CD4-positive, alpha-beta T cell treated with Interleukin-15 for 1 hour (primary cell): ENCODE results near the gene CNIH3.

Experiments
- DNase-seq: peaks from one replicate; pipeline ENCODE4 v3.0.0-alpha.2; 2020

The CNIH3 gene

DNA sequence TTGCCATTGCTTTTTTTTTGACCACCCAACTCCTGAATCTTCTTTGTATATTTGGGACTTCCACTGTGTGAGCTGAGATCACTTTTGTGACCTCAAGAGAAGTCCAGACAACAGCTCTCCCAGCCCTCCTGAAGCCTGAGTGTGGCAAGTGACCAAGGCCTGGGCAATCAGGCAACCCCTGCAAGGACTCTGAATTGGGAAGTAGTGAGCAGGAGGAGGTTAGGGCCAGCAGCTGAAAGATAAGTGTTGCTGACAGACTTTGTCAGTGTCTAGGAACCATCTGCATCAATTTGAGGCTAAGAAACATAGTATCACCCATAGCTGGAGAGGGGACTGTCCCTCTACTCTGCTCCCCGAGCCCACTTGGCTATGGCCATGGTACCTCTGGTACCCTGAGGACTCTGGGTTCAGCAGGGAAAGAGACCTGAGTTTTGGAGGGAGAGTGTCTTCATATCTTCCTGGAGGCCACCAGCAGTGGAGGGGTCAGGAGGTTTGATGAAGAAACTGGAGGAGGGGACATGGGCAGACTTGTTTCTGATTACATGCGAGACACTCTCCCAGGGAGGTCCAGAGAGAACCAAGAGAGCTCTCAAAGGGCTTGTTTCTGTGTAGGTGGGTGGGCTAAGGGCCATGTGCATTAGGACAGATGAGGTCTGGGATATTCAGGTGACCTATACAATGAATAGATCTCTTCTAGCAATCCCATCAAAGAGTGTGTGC lies 166.3 kb downstream of the CNIH3 start:
- DNase-seq: no peak

DNA sequence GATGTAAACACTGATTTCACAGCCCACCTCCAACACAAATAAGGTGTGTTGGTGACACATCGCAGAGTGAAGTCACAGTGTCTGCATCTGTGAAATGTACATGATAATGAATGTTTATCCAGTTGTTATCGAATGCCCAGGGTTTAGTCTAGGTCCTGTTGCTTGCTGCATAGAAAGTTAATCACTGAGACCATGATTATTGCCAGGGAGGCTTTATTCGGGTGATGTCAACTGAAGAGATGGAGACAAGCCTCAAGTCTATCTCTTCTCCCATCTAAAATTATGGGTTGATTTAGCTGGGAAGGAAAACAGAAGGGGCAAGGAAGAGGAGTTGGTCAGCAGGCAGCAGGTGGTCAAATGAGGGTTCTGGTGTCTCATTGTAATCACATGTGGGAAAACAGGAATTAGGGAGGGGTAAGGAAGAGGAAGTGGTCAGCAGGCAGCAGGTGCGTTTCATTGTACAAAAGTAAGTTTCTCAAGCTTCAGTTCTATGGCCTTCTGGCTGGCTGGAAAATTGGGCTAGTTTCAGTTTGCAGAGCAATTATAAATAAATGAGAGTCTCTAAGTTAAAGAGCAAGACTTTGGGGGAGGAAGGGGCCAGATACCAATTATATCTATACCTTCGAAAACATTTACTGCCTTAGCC lies 167.0 kb downstream of the CNIH3 start:
- DNase-seq: no peak

DNA sequence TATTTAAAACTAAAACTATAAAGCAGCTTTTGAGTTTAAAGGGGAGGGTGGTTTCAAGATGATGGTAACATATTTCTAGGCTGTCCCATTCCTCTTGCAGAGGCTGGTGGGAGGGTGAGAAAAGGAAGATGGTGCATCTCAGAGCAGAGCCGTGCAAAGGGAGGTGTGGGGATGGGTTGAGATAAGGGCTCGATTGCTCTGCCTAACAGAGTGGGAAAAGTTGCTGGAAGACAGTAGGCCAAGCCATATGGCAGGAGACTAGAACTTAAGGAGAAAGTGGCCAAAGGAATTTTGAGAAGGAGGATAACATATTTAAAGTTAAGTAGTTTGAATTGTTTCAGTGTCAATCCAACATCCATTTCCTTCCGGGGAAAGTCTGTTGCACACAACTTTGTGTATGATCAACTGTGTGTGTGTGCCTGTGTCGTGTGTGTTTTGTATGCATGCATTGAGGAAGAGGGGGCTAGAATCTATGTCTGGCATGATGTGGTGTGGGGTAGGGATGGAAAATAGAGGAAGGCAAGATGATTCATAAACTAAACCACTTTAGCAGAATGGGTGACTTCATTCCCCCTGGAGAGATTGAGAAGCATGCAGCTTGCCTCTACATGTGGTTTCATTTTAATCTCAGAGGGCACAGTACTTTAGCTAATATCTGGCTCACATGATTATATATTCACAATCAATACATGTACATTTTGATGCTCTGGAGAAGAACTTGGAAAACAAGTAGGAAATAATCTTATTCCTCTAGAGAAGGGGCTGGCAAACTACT lies 168.3 kb downstream of the CNIH3 start:
- DNase-seq: no peak

DNA sequence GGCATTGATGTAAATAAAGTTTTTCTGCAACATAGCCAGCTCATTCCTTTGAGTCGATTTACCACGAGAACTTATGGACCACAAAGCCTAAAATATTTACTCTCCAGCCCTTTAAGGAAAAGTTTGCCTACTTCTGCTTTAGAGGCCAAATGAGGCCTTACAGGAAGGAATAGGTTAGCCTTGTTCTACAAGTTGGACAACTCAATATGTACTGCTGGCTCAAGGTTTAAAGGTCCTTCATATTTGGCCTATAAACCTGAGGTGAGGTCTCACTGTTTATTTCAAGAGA lies 168.9 kb downstream of the CNIH3 start:
- no peak for DNase-seq

DNA sequence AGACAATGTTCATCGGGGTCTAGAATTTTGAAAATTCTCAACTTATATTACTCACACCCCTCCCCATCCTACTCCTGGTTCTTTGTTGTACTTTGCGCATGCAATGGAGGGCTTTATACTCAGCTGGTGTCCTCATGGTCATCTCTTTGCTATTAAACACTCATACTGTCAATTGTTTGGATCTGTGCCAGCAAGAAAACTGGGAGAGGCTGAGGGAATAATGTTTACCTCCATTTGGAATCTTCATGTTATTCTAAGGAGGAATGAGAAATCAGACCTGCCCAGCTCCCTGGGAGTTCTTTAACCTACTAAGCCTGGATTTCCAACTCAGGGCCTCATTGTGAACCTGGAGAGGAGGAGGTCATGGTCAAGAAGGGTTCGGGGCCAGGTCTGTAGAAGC lies 169.5 kb downstream of the CNIH3 start:
- DNase-seq: no peak

DNA sequence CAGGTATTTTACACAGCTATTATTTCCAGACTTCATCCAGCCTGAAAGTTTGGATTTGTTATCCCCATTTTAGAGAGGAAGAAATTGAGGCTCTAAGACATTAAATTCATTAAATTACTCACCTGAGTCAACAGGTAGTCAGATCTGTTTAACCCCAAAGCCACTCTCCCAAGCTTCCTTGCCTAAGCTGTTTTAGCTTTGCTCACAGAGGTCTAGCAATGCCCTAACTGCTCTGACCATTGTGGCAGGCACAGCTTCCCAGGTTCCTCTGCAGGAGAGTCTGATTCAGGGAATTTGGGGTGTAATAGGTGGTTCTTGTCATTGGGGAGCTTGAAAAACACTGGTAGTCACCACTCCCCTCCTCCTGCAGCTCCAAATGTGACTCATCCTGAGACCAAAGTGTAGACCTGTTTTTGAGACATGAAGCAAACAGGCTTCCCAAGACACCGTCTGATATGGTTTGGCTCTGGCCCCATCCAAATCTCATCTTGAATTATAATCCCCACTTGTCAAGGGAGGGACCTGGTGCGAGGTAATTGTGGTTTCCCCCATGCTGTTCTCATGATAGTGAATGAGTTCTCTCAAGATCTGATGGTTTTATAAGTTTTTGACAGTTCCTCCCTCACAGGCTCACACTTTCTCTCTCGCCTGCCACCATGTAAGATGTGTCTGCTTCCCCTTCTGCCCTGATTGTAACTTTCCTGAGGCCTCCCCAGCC lies 170.6 kb downstream of the CNIH3 start:
- DNase-seq: no peak

DNA sequence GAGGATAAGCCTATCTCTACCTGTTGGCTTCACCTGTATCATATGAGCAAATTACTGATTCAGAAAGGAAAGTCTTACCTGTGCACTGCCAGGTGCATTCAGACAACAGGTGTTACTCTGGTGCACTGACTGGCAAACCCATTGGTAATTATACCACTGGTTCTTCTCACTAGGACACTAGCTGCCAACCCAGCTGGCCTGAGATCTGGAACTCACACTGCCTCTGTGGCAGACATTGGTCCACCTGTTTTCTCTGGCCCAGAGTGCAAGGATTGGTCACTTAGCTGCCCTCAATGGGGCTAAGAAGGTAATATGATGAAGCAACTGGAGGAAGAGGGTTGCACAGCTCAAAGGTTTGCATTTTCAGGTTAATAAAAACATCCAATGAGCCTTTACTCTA lies 173.2 kb downstream of the CNIH3 start:
- DNase-seq: no peak
